ENCODE data around the gene ZFY. TPM values are rescaled to one million over a fixed set of nuclear protein-coding genes. Genes with fewer than 3 reads are reported as not detected.

The ZFY gene
- total and polyA plus RNA-seq, 8 donors: 2.9 to 14.8 (median 4.0) TPM; not detected in 3

- intact Hi-C loops (cut with DNase I; ENCODE audit: low total_unique reads): no loop called here
- Histone ChIP-seq H3K9me3 (no peaks in the 10 kb centered on the region), H3K4me1 (peaks cover 0 to 5% (median 0%) of the 10 kb centered on the region in 4 donors), H3K4me3 (no peak overlapping the region), H3K27me3 (no peaks in the 10 kb centered on the region), H3K27ac (no peak overlapping the region), H3K36me3 (no peaks in the 10 kb centered on the region)
- WGBS, 5 donors: 60 to 69% (median 68%) methylated on average over 2 of the region's 2 CpGs; no CpG with 5 or more reads in 2 of the 5 donors
- no peak for DNase-seq
- no peak for TF ChIP-seq POLR2A (IDR thresholded peaks at IDR 0.05)
- TF ChIP-seq POLR2AphosphoS5 (IDR thresholded peaks at IDR 0.05): no peak
- no peak for TF ChIP-seq CTCF (IDR thresholded peaks at IDR 0.05)
- no peak for TF ChIP-seq EP300 (IDR thresholded peaks at IDR 0.05)
Measured at GRCh38 chrY:3021176-3021575, 86.0 kb downstream of the ZFY start.

GRCh38 chrY:3023606-3024005 is 88.4 kb downstream of the ZFY start:
- Histone ChIP-seq H3K27ac (no peak overlapping the region), H3K27me3 (no peaks in the 10 kb centered on the region), H3K36me3 (no peaks in the 10 kb centered on the region), H3K4me1 (peaks cover 0 to 5% (median 0%) of the 10 kb centered on the region in 4 donors), H3K4me3 (no peak overlapping the region), H3K9me3 (no peaks in the 10 kb centered on the region)
- intact Hi-C loops (cut with DNase I; ENCODE audit: low total_unique reads): no loop called here
- TF ChIP-seq POLR2A (IDR thresholded peaks at IDR 0.05): no peak
- TF ChIP-seq EP300 (IDR thresholded peaks at IDR 0.05): no peak
- no peak for TF ChIP-seq CTCF (IDR thresholded peaks at IDR 0.05)
- no peak for TF ChIP-seq POLR2AphosphoS5 (IDR thresholded peaks at IDR 0.05)
- 30 to 76% (median 43%) methylated on average over 2 of the region's 2 CpGs; no CpG with 5 or more reads in 2 of the 5 donors for WGBS, 5 donors
- no peak for DNase-seq

GRCh38 chrY:3025357-3025756 is 90.2 kb downstream of the ZFY start:
- Histone ChIP-seq H3K36me3 (no peaks in the 10 kb centered on the region), H3K27ac (no peak overlapping the region), H3K9me3 (no peaks in the 10 kb centered on the region), H3K27me3 (no peaks in the 10 kb centered on the region), H3K4me1 (peaks cover 0 to 5% (median 0%) of the 10 kb centered on the region in 4 donors), H3K4me3 (no peak overlapping the region)
- no peak for TF ChIP-seq POLR2AphosphoS5 (IDR thresholded peaks at IDR 0.05)
- no peak for TF ChIP-seq POLR2A (IDR thresholded peaks at IDR 0.05)
- TF ChIP-seq CTCF (IDR thresholded peaks at IDR 0.05): no peak
- TF ChIP-seq EP300 (IDR thresholded peaks at IDR 0.05): no peak
- intact Hi-C loops (cut with DNase I; ENCODE audit: low total_unique reads): no loop called here
- DNase-seq: no peak
- 87 to 94% (median 90%) methylated on average over 1 of the region's 1 CpG; no CpG with 5 or more reads in 2 of the 5 donors for WGBS, 5 donors

Small RNAs within 50 kb of the gene (small RNA-seq; reads per million reads assigned to genes)
- 0 reads per million in 4 donors for gene EEF1A1P41

Other genes with a start within 250 kb of the ZFY start
- gene SRY, start 147.7 kb upstream of the ZFY start, total RNA-seq: not detected
- gene SRY, start 147.7 kb upstream of the ZFY start, polyA plus RNA-seq: under 1 TPM in 1 of 3 donors, not detected in 2; 0.90 TPM
- 100 to 1,000 TPM in 2 of 5 donors, 10 to 100 TPM in 1, under 1 TPM in 1, not detected in 1; 0.58 to 256 (median 94.8) TPM for gene RPS4Y1, start 93.8 kb upstream of the ZFY start, total RNA-seq
- gene RPS4Y1, start 93.8 kb upstream of the ZFY start, polyA plus RNA-seq: 100 to 1,000 TPM in 2 of 3 donors, 1 to 10 TPM in 1; 3.4 to 555 (median 400) TPM

Data from stomach (tissue), 9 donors.